NCI-H2029 treated with DMSO at 0.1 percent for 48 hours (cell line): Measurements from ENCODE around the gene CCM2L.
A peak's percentile ranks its signal among the peaks of the same experiment; 100 is the strongest.
"Not testable (repeated sequence)": the region's sequence is repeated elsewhere in the genome, so short reads cannot be mapped to it uniquely, and the experiment has no call there.

Experiments used
- DNase-seq: peaks from one replicate; lab custom pipeline; 2025; lab: John Stamatoyannopoulos, UW

The CCM2L gene

DNA sequence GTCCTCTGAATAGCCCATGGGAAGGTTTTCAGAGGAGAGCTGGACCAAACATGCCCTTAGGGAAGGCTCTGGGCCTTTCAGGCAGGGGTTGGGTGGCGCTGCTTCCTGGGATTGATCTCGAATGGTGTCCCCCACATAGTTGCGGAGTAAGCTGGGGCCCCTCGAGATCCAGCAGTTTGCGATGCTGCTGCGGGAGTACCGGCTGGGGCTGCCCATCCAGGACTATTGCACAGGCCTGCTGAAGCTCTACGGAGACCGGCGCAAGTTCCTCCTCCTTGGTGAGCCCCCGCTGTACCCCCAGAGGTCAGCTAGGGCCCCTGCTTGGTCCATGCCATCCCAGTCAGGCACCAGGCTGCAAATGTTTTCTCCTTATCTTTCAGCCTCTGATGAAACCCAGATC lies 19.3 kb downstream of the CCM2L start:
- DNase-seq, result no peak

DNA sequence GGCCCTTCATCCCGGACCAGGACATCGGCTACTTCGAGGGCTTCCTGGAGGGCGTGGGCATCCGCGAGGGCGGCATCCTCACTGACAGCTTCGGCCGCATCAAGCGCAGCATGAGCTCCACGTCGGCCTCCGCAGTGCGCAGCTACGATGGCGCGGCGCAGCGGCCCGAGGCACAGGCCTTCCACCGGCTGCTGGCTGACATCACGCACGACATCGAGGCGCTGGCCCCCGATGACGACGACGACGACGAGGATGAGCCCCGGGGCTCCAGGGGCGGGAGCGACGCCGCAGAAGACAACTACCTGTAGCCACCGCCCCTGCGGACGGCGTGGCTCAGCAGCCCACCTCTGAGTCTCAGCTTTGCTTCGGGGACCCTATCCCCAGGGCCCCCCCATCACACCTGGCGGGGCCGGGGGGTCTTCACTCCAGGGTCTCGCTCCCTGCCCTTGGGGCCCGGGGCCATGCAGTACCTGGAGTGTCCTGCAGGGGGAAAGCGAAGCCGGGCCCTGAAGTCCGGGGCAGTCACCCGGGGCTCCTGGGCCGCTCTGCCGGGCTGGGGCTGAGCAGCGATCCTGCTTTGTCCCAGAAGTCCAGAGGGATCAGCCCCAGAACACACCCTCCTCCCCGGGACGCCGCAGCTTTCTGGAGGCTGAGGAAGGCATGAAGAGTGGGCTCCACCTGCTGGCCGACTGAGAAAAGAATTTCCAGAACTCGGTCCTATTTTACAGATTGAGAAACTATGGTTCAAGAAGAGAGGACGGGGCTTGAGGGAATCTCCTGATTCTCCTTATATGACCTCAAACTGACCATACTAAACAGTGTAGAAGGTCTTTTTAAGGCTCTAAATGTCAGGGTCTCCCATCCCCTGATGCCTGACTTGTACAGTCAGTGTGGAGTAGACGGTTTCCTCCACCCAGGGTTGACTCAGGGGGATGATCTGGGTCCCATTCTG lies 21.0 kb downstream of the CCM2L start:
- peak; percentile 20 for DNase-seq

DNA sequence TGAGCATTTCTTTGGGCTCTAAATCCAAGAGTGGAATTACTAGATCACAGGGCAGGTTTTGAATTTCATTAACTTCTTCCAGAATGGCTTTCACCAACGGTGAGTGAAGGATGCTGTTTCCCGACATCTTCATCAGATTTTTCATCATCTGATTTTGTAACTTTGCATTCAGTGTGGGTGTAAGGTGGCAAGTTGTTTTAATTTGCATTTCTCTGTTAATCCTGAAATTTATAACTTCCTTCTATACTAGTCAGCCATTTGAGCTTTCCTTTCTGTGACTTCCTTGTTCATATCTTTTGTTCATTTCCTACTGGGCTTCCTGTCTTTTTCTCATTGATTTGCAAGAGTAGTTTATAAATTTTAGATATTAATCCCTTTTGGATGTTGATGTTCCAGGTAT lies 23.1 kb downstream of the CCM2L start:
- no peak for DNase-seq

DNA sequence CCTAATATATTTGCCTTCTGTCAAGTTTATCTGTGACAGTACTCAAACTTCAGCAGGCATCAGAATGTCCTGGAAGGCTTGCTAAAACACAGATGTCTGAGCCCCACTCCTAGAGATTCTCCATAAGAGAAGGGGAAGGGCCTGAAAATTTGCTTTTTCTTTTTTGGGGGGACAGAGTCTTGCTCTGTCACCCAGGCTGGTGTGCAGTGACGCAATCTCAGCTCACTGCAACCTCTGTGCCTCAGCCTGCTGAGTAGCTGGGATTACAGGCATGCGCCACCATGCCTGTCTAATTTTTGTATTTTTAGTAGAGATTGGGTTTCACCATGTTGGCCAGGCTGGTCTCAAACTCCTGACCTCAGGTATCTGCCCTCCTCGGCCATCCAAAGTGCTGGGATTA lies 23.5 kb downstream of the CCM2L start:
- not testable (repeated sequence) for DNase-seq

DNA sequence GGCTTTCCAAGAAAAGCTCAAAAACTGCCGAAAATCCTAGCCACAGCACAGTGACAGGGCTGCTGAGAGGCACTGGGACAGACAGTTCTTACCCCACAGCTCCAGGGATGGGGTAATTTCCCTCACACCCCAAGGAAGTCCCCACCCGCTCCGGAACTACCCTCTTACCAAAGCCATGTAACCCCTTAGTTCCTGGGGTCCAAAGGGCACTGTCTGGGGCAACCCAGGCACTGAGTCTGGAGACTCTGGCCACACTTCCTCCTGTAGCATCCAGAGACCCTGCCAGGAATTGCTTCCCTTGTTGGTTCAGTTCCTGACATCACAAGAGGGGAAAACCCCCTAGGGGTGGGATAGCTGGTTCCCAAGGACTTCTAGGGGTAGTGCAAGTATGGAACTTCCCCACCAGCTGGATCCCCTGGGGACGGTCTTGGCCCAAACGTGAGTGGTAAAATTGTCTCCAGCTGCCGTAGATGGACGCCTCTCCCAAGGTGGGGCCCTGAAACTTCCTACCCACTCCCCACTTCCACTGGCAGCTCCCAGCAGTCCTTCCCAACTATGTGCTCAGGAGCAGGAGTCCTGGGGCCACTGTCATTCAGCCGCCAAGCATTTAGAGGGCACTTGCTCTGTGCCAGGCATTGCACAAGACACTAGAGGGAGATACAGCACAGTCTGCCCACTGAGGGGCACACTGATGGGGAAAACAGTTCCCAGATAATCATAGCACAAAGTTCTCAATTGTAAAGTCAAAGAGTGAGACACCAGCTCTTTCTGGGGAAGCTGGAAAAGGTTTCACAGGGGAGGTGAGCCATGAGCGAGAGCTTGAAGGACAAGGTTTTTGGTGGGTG lies 24.6 kb downstream of the CCM2L start:
- no peak for DNase-seq

DNA sequence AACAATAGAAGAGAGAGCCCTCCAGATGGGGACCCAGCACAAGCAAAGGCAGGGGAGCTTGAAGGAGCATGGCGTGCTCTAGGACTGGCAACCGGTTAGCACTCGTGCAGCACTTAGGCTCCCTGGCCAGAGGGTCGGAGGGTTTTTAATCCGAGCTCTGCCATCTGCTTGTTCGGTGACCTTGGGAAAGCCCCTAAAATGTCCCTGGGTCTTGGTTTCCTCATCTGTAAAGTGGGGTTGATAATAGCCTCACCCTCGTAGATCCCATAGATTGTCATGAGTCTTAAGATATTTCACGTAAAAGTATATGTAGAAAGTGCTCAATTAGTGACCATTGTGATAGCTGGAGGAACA lies 25.2 kb downstream of the CCM2L start:
- no peak for DNase-seq

DNA sequence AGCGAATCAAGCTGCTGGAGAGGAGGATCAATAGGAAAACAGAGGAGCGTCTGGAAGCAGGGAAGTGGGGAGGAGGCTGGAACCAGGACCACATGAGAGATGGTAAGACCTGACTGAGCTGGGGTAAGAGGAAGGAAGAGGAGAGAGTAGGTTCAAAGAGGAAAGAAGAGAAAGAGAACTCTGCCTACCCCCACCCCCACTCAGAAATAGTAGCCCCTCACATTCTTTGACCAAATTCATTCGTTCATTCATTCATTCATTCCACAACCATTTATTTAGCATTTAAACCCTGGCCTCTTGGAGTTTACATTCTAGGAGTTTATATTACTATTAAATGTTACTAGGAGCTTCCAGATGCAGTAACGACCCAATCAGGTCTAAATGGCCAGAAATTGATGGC lies 26.0 kb downstream of the CCM2L start:
- DNase-seq, result no peak

DNA sequence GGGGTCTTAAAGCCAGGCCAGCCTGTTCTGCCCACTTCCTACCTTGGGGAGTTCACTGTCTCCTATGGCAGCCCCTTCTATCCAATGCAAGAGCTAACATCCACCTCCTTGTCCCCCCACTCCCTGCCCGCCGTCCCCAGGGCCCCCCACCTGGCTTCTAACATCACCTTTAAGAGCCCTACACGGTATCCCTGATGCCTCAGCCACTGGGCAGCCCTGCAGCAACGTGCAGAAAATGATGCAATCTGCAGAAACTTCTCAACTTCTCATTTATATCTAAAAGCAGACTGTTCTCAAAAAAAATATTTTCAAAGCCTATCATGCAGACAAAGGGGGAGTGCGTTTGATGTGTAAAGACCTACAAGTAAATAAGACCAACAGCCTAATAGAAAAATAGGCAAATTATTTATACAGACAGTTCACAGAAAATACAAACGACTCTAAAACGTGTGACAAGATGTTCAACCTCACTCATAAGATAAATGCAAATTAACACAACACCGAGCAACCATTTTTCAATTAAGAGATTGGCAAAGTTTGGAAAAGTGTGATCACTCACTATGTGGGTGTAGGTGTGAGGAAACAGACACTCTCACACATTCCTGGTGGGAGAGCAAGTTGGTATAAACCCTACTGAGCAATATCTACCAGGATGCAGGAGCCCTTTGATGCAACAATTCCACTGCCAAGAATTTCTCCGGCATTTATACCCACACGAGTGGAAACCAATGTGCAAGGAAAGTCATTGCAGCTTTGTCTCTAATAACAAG lies 26.7 kb downstream of the CCM2L start:
- DNase-seq, result no peak

DNA sequence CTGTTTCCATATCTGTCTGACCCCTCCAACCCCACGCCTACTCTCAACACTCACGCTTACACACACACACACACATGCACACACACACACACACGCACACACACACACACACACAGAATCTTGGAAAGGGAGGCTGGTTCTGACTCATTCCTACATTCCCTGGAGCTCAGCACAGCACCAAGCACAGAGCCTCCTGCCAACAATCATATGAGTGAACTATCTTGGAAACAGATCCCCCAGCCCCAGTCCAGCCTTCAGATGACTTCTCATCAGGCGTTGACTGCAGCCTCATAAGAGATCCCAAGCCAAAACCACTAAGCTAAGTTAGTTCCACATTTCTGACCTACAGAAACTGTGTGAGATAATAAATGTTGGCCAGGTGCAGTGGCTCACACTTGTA lies 27.7 kb downstream of the CCM2L start:
- no peak for DNase-seq

DNA sequence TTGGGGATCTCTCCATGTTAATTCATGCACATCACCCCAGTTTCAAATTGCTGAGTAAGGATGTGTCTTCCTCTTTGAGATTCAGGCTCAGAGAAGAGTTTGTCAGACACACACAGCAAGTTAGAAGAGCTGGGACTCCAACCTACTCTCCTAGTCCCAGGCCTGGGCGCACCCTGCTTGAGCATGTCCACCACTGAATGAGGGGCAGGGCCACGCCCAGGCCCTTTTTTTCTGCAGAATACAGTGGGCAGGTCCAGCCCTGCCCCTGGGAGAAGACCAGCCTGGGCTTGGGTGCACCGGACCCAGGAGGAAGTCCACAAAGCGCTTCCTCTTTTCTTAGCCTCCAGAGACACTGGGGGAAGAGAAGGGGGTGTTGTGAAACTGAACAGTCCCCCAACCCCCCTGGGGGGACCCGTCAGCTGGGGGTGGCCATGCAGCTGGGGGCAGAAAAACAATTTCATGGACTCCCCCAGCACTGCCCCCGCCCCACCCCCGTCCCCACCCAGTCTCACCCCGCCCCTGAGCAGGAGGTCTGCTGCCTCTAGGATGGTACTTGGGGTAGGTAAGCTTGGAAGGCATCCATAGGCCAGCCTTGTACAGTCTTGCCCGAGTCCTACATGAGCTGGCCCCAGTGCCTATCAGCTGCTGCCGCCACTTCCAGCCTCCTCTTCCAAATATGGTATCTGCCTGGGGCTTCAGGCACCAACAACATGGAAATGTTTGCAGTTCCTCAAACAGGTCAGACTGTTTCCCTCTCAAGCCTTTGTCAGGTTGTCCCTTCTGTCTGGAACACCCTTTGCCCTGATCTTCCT lies 30.1 kb downstream of the CCM2L start:
- DNase-seq, result no peak

DNA sequence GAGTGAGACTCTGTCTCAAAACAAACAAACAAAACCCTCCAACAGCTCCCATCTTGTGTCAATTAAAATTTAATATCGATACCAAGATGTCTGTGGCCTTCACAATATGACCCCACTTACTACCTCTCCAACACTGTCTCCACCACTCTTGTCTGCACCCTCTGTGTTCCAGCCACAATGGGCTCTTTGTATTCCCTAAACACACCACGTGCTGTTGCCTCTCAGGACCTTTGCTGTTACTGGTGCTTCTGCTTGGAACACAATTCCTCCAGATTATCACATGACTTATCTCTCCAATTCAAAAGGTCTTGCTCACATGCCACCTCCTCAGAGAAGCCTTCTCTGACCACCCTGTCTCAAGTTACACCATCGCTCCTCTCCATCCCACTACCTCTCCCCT lies 35.8 kb downstream of the CCM2L start:
- DNase-seq, result no peak

DNA sequence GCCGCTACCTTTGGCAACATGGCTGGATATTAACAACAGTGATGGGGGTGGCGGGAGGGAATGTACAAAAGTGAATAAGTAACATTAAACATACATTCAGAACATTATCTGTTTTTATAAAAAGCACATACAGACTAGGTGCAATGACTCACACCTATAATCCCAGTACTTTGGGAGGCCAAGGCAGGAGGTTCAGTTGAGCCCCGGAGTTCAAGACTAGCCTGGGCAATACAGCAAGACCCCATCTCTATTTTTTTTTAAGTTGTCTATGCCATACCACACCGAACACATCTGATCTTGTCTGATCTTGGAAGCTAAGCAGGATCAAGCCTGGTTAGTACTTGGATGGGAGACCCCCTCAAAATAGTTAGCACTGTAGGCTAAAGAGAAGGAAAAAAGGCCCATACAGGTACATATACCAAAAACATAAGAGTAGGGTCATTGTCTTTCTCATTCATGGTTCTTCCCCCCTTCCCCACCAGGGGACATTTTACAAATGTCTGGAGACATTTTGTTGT lies 40.1 kb downstream of the CCM2L start:
- DNase-seq, result no peak

DNA sequence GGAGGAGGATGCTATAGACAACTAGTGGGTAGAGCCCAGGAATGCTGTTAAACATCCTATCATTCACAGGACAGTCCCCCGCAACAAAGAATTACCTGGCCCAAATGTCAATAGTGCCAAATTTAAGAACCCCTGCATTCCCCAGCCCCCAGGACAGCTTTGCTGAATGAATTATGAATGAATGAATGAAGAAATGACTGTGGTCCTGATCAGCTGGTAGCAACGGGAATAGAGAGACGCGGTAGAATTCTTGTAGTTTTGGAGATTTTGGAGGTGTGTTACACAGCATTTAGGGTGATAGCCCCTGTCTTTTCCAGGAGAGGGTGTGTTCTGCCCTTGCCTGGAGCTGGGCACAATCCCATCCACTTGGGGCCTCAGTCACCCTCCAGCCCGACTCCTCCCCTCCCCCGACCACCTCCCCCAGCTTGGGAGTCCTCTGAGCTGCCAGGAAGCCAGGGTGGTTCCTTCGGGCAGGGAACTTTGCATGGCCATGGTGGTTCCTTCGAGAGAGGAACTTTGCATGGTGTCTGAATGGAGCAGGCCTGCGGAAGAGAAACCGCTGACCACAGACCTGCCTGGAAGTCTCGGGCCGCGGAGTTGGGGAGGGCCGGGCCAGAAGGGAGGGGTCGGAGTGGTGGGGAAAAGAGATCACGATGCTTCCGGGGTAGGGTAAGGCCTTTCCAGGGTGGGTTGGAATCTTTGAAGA lies 40.8 kb downstream of the CCM2L start:
- DNase-seq, result no peak

DNA sequence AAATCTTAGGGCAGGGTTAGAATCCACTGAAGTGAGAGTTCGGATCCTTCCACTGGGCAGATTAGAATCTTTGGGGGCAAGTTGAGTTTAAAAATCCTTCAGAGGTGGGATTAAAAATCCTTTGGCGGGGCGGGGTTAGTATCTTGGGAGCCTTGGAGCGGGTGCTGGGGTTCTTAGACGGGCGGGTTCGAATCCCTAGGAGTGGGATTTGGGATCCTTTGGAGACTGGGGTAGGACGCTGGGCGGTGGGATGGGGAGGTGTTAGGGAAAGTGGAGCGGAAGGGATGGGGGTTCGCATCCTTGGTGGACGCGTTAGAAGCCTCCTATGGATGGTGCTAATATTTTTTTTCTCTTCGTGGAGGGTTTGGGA lies 41.5 kb downstream of the CCM2L start:
- no peak for DNase-seq

DNA sequence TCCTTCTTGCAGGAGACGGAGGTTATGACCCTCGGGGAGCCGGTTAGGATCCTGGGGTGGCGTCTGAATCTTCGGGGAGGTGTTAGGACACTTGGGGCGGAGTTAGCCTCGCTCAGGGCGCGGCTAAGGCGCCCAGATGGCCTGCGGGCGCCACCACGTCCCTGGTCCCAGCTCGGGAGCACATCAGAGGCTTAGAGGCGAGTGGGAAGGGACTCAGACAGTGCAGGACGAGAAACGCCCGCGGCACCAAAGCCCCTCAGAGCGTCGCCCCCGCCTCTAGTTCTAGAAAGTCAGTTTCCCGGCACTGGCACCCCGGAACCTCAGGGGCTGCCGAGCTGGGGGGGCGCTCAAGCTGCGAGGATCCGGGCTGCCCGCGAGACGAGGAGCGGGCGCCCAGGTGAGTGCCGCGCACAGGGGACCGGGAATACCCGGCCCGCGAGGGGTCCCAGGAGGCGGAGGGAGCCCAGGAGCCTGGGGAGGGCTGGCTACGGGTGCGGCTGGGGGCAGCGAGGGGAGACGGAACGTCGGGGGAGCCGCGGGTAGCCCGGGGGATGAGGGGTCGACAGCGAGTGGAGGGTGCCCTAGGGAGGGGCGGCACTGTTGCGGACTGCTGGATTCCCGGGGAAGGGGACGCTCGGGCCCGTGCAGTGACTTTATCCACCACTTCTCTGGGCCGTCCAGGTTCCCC lies 42.0 kb downstream of the CCM2L start, which contains the start of gene HCK:
Gene HCK, plus strand, starts transcription at position 153 of the 688 bp plus-strand sequence.
- DNase-seq, result no peak

DNA sequence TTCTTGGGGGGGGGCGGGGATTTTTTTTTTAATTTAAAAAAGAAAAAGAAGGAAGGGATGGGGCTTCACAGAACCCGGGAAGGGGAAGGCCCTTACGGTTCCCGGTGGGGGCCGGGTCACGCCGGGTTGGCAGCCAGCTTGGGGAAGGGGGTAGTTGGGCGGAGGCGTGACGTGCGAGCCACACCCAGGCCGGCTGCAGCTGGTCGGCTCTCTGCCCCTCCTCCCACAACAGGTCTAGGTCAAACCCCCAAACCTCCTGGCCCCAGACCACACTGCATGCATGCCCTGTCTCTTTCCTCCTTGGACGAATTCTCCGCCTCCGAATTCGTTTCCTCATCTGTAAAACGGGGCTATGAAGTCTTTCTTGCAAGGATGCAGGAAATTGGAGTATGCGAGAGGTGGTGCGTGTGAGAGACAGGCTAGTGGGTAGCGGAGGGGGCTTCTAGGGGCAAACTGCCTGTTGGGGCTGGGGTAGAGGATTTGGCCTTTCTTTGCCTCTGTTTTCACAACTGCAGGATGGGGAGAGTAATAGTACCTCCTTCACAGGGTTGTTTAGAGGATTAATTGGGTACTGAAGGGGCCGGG lies 42.6 kb downstream of the CCM2L start:
- no peak for DNase-seq

DNA sequence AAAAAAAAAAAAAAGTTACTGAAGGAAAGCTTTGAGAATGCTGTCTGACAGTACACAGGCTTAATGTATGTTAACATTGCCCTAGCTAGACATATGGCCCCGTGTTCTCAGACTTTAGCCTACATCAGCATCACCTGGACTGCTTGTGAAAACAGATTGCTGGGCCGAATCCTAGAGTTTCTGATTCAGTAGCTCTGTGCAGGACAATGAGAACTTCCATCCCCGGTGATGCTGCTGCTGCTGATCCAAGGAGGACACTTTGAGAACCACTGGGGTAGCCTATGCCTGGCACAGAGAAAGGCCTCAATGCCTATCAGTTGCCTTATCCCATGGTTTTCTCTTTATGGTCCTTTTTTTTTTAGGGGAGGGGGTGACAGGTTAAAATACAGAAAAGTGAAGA lies 43.4 kb downstream of the CCM2L start:
- no peak for DNase-seq

DNA sequence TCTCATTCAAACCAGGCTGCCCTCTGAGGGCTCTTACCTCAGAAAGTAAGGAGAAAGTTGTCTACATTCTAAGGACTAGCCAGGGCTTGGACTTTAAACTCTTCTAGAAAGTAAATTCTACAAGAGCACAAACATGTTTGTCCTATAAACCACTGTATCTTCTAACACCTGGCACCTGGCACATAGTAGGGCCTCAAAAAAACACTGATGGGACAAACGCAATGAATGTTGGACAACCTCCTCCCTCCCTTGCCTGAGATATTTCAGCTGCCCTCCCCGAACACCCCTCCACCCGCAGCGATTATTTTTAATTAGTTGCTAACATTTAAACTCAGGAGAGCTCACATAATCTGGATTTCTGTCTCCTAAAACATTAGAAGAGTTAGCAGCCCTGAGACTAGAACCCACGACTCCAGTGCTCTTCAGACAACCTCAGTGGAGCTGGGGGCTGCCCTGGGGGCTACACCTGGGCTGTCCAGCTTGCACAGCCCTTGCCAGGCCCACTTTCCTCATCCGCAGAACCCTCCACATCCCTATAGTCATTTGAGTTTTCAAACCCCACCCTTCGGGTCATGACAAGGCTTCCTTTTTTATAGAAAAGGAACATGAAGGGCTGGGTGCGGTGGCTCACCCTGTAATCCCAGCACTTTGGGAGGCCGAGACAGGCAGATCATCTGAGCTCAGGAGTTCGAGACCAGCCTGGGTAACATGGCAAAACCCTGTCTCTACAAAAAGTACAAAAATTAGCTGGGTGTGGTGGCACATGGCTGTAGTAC lies 46.7 kb downstream of the CCM2L start:
- DNase-seq, result no peak

DNA sequence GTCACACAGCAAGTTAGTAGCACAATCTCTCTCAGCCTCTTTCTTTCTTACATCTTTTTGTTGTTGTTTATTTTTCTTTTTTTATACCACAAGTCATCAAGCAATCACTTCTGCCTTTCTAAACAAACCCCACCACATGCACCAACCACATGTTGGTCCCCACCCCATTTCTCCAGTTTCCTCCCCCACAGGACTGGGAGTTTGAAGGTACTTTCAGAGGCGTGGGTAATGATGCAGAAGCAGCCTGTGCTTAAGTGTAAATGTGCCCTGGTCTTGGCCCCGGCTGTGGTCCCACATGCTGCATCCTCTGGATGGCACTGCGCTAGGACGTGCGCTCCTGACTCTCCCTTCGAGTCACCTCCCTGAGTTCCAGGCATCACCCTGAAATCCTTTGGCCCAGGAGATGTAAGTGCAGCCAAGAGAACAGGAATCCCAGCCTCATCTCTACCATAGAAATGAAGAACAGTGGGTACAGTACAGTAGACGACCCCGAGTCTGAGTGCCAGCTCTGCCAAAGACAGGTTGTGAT lies 47.5 kb downstream of the CCM2L start:
- DNase-seq, result no peak
